ENCODE measurements around the gene SDHAF1.

GRCh38 chr19:35977446-35978222 is 17.4 kb upstream of the SDHAF1 start:
- TF ChIP-seq CTCF (IDR thresholded peaks at IDR 0.05; ENCODE audit: poor library complexity) (no peak), EZH2 (IDR thresholded peaks at IDR 0.05; ENCODE audit: borderline replicate concordance) (no peak), EZH2phosphoT487 (IDR thresholded peaks at IDR 0.05; ENCODE audit: low read depth, severe bottlenecking, unreplicated experiment) (no peak)
